Karpas-422 (cell line): ENCODE results near the gene RAB11FIP3. TPM values are rescaled to one million over a fixed set of nuclear protein-coding genes. Genes with fewer than 3 reads are reported as not detected.

Experiments
- DNase-seq: peaks from one replicate; pipeline ENCODE4 v3.0.0-alpha.2; 2015
- H2AFZ ChIP-seq: fragments of 200-600 bp; sonication (generic); 2 replicates; pipeline ENCODE4 v1.6.1; 2014; ENCODE audit warnings: antibody characterized with exemption, low read length, mixed read lengths
- H3K27ac ChIP-seq: fragments of 200-600 bp; sonication (generic); 2 replicates; pipeline ENCODE4 v1.5.1; 2014; ENCODE audit warnings: mild to moderate bottlenecking, low read length, moderate library complexity
- H3K27me3 ChIP-seq: fragments of 200-600 bp; sonication (generic); 2 replicates; pipeline ENCODE4 v1.6.1; 2014; ENCODE audit warnings: low read length, mixed read lengths
- H3K36me3 ChIP-seq: fragments of 200-600 bp; sonication (generic); 2 replicates; pipeline ENCODE4 v1.6.1; 2014; ENCODE audit warnings: low read length, mixed read lengths; ENCODE audit not compliant: insufficient read depth
- H3K4me1 ChIP-seq: fragments of 200-600 bp; sonication (generic); 2 replicates; pipeline ENCODE4 v1.6.1; 2014; ENCODE audit warnings: mild to moderate bottlenecking, low read length, mixed read lengths
- H3K4me2 ChIP-seq: fragments of 200-600 bp; sonication (generic); 2 replicates; pipeline ENCODE4 v1.6.1; 2014; ENCODE audit warnings: low read length, low read depth, mild to moderate bottlenecking; ENCODE audit not compliant: poor library complexity, severe bottlenecking
- H3K4me3 ChIP-seq: fragments of 200-600 bp; sonication (generic); 2 replicates; pipeline ENCODE4 v1.5.1; 2014; ENCODE audit warnings: mild to moderate bottlenecking, antibody characterized with exemption, low read length, mixed read lengths
- H3K79me2 ChIP-seq: fragments of 200-600 bp; sonication (generic); 2 replicates; pipeline ENCODE4 v1.6.1; 2014; ENCODE audit warnings: mild to moderate bottlenecking, low read length, mixed read lengths
- H3K9ac ChIP-seq: fragments of 200-600 bp; sonication (generic); 2 replicates; pipeline ENCODE4 v1.6.0; 2014; ENCODE audit warnings: low read length
- H3K9me2 ChIP-seq: fragments of 200-600 bp; sonication (generic), shearing (Covaris generic); replicated peaks from 2 replicates; pipeline ENCODE4 v1.6.0; 2014; ENCODE audit warnings: mild to moderate bottlenecking, low read length, moderate library complexity; ENCODE audit not compliant: insufficient read depth
- H3K9me3 ChIP-seq: fragments of 300-700, 200-600 bp; sonication (generic); 2 replicates; pipeline ENCODE4 v1.6.1; 2014; ENCODE audit warnings: low read length, mixed read lengths
- H4K20me1 ChIP-seq: fragments of 200-600 bp; sonication (generic); 2 replicates; pipeline ENCODE4 v1.6.1; 2014; ENCODE audit warnings: mild to moderate bottlenecking, antibody characterized with exemption, low read length, low read depth; ENCODE audit not compliant: insufficient read depth
- total RNA-seq: library from RNA; depleted of rRNA; stranded (reverse); fragments of >200 nt; shearing (Covaris generic); gene quantifications from 2 replicates; pipeline ENCODE4 v1.2.3, GENCODE V29; 2014; ENCODE audit warnings: low replicate concordance

The RAB11FIP3 gene
- total RNA-seq, 1 experiment from 2014 or later = 6.0 TPM

DNA sequence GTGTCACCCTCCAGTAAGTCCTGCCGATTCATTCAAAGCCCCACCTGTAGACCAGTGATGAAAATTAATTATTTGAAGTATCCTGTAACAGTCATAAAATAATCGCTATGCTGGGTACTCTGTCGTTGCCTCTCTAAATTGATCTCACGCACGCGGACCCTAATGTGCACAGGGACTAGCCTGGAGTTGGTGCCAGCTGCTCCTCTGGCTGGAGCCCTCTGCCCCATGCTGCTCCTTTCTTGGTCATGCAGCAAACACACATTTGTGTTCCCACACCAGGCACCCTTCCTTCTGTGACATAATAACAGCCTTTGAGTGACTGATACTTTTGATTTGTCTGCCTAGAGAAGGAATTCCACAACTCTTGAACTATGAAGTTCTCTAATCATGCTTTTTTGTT, 16.0 kb downstream of the RAB11FIP3 start:
- Histone ChIP-seq H3K4me1 (no peaks in the 10 kb centered on the region), H3K4me3 (no peak overlapping the region), H3K27ac (no peak overlapping the region), H3K9ac (no peak overlapping the region), H3K36me3 (no peaks in the 10 kb centered on the region), H3K4me2 (no peak overlapping the region), H3K27me3 (no peaks in the 10 kb centered on the region), H3K79me2 (no peaks in the 10 kb centered on the region), H3K9me3 (no peaks in the 10 kb centered on the region), H3K9me2 (no peaks in the 10 kb centered on the region), H4K20me1 (peaks cover 32% of the 10 kb centered on the region; the same call in 1 of the 2 replicates), H2AFZ (no peak overlapping the region)
- DNase-seq = no peak

- DNase-seq = no peak
- H3K27me3 ChIP-seq = no peaks in the 10 kb centered on the region
- H4K20me1 ChIP-seq = peaks cover 32% of the 10 kb centered on the region; the same call in 1 of the 2 replicates
- no peaks in the 10 kb centered on the region for H3K9me2 ChIP-seq
- no peak overlapping the region for H3K4me3 ChIP-seq
- H3K9me3 ChIP-seq = no peaks in the 10 kb centered on the region
- no peak overlapping the region for H3K9ac ChIP-seq
- H3K36me3 ChIP-seq = no peaks in the 10 kb centered on the region
- no peaks in the 10 kb centered on the region for H3K4me1 ChIP-seq
- H3K27ac ChIP-seq = no peak overlapping the region
- H2AFZ ChIP-seq = no peak overlapping the region
- no peaks in the 10 kb centered on the region for H3K79me2 ChIP-seq
- H3K4me2 ChIP-seq = no peak overlapping the region
Measured at GRCh38 chr16:442976-443375, 17.5 kb downstream of the RAB11FIP3 start.

- DNase-seq = no peak
- Histone ChIP-seq H3K4me2 (no peak overlapping the region), H3K4me3 (no peak overlapping the region), H3K9ac (no peak overlapping the region), H2AFZ (no peak overlapping the region), H3K27me3 (no peaks in the 10 kb centered on the region), H3K4me1 (no peaks in the 10 kb centered on the region), H3K9me2 (no peaks in the 10 kb centered on the region), H3K27ac (no peak overlapping the region), H3K36me3 (no peaks in the 10 kb centered on the region), H4K20me1 (peaks cover 30% of the 10 kb centered on the region; the same call in 1 of the 2 replicates), H3K9me3 (no peaks in the 10 kb centered on the region), H3K79me2 (no peaks in the 10 kb centered on the region)
Measured at GRCh38 chr16:444027-444426, 18.6 kb downstream of the RAB11FIP3 start.

DNA sequence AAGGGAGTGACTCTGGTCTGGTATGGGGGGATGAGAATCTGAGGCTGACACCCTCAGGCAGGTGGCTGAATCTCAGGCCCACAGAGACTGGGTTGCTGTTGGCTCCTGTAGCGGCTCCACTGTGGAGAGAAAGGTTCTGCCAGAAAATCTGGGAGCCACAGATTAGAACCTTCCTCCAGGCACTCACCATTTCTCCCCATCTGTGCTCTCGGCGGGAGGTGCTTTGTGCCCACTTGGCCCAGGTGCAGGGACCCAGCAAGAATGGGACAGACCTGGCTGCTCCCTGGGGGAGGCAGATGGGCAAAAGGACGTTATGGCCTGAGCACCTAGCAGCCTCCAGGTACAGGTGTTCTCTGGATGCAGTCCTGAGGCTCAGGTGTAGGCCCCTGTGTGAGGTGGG, 20.1 kb downstream of the RAB11FIP3 start:
- H3K4me1 ChIP-seq = peaks cover 6% of the 10 kb centered on the region; the same call in 1 of the 2 replicates
- no peak overlapping the region for H3K4me3 ChIP-seq
- H3K9me3 ChIP-seq = no peaks in the 10 kb centered on the region
- H3K9me2 ChIP-seq = no peaks in the 10 kb centered on the region
- DNase-seq = no peak
- H3K9ac ChIP-seq = no peak overlapping the region
- no peaks in the 10 kb centered on the region for H3K79me2 ChIP-seq
- no peak overlapping the region for H2AFZ ChIP-seq
- H3K4me2 ChIP-seq = no peak overlapping the region
- no peaks in the 10 kb centered on the region for H3K36me3 ChIP-seq
- H3K27ac ChIP-seq = no peak overlapping the region
- H4K20me1 ChIP-seq = peaks cover 23% of the 10 kb centered on the region; the same call in 1 of the 2 replicates
- no peaks in the 10 kb centered on the region for H3K27me3 ChIP-seq

GRCh38 chr16:450385-450784, 24.9 kb downstream of the RAB11FIP3 start:
- H3K4me2 ChIP-seq = no peak overlapping the region
- peaks cover 16% of the 10 kb centered on the region; the same call in 1 of the 2 replicates for H4K20me1 ChIP-seq
- H3K27ac ChIP-seq = no peak overlapping the region
- no peak overlapping the region for H3K9ac ChIP-seq
- H3K36me3 ChIP-seq = no peaks in the 10 kb centered on the region
- H2AFZ ChIP-seq = no peak overlapping the region
- H3K27me3 ChIP-seq = no peaks in the 10 kb centered on the region
- no peaks in the 10 kb centered on the region for H3K9me2 ChIP-seq
- no peaks in the 10 kb centered on the region for H3K79me2 ChIP-seq
- no peak overlapping the region for H3K4me3 ChIP-seq
- H3K9me3 ChIP-seq = no peaks in the 10 kb centered on the region
- H3K4me1 ChIP-seq = peaks cover 6% of the 10 kb centered on the region; the same call in 1 of the 2 replicates
- no peak for DNase-seq

DNA sequence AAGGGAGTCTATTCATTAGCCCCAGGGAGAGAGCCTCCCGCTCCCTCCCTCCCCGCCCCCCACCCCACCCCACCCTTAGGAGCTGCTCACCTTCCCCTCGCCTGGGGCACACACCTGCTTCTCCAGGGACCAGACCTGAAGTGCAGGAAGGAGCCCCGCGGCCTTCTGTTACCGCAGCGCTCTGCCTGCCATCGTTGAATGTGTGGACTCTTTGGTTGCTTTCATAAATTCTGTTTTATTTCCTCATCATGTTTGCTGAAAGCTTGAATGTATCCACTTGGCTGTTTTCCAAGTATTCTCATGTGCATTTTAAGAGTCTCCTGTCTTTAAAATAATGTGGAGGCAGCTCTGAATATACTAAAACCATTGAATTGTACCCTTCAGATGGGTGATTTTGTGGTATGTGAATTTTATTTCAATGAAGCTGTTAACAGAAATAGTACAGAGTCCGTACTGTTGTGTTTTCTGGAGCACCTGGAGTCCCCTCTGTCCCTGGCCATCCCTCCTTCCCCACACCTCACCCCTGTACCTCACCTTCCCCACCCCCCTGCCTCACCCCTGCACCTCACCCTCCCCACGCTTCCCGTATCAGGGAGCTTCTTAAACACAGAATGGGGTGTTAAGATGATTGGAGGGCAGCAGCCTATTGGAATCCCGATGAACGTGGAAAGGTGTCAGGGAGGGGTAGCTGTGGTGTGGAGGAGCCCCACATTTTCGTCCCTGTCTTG, 25.5 kb downstream of the RAB11FIP3 start:
- Histone ChIP-seq H3K4me3 (no peak overlapping the region), H3K27ac (no peak overlapping the region), H3K79me2 (no peaks in the 10 kb centered on the region), H3K4me2 (no peak overlapping the region), H3K27me3 (no peaks in the 10 kb centered on the region), H3K9me2 (no peaks in the 10 kb centered on the region), H3K36me3 (no peaks in the 10 kb centered on the region), H2AFZ (no peak overlapping the region), H3K9me3 (no peaks in the 10 kb centered on the region), H3K9ac (no peak overlapping the region), H3K4me1 (peaks cover 6% of the 10 kb centered on the region; the same call in 1 of the 2 replicates), H4K20me1 (peaks cover 10% of the 10 kb centered on the region; the same call in 1 of the 2 replicates)
- DNase-seq = no peak

- H3K9me3 ChIP-seq = no peaks in the 10 kb centered on the region
- no peaks in the 10 kb centered on the region for H3K36me3 ChIP-seq
- H4K20me1 ChIP-seq = peaks cover 17% of the 10 kb centered on the region; the same call in 1 of the 2 replicates
- DNase-seq = no peak
- H3K27me3 ChIP-seq = no peaks in the 10 kb centered on the region
- H3K4me3 ChIP-seq = no peak overlapping the region
- H3K9me2 ChIP-seq = no peaks in the 10 kb centered on the region
- peaks cover 6% of the 10 kb centered on the region for H3K4me1 ChIP-seq
- H2AFZ ChIP-seq = no peak overlapping the region
- no peaks in the 10 kb centered on the region; the same call in 1 of the 2 replicates for H3K79me2 ChIP-seq
- no peak overlapping the region for H3K4me2 ChIP-seq
- no peak overlapping the region for H3K9ac ChIP-seq
- no peak overlapping the region for H3K27ac ChIP-seq
Measured at GRCh38 chr16:454397-454940, 29.0 kb downstream of the RAB11FIP3 start.

DNA sequence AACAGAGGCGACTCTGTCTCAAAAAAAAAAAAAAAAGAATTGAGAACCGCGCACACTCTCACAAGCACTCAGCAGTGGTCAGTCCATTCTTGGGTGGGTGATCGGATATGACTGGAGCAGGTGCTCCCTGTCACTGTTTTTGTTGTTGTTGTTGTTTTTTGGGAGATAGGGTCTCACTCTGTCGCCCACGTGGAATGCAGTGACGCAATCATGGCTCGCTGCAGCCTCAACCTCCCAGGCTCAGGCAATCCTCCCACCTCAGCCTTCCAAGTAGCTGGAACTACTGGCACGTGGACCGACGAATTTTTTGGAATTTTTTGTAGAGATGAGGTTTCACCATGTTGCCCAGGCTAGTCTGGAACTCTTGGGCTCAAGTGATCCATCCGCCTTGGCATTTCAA, 30.0 kb downstream of the RAB11FIP3 start:
- H3K27me3 ChIP-seq = no peaks in the 10 kb centered on the region
- no peak for DNase-seq
- no peaks in the 10 kb centered on the region for H3K36me3 ChIP-seq

More for the DNA sequence above, 30.0 kb downstream of the RAB11FIP3 start:
- Histone ChIP-seq H4K20me1 (peaks cover 18% of the 10 kb centered on the region; the same call in 1 of the 2 replicates), H3K27ac (no peak overlapping the region), H3K9me3 (no peaks in the 10 kb centered on the region), H3K9ac (no peak overlapping the region), H3K4me1 (peaks cover 4% of the 10 kb centered on the region), H3K4me2 (no peak overlapping the region), H3K4me3 (no peak overlapping the region), H3K9me2 (no peaks in the 10 kb centered on the region), H2AFZ (no peak overlapping the region), H3K79me2 (no peaks in the 10 kb centered on the region; the same call in 1 of the 2 replicates)
